Activated CD4-positive, alpha-beta T cell treated with anti-CD3 and anti-CD28 coated beads for 36 hours (primary cell): ENCODE results near the gene TCF25. TPM values are rescaled to one million over a fixed set of nuclear protein-coding genes. Genes with fewer than 3 reads are reported as not detected.

Experiments used
- ATAC-seq: fragments of 200-7000 bp; cut with Tn5 transposase; one replicate; pipeline ENCODE4 v1.10.0; 2021; ENCODE audit warnings: mild to moderate bottlenecking, moderate library complexity
- CTCF ChIA-PET: fragments of 350-600 bp; sonication (Branson Sonifier 250); formaldehyde crosslinking; loops from one replicate; lab custom pipeline; 2021; ENCODE audit warnings: antibody characterized with exemption; lab: Charles Lee
- POLR2A ChIA-PET: fragments of 350-600 bp; sonication (Branson Sonifier 250); formaldehyde crosslinking; loops from one replicate; lab custom pipeline; 2021; ENCODE audit warnings: antibody characterized with exemption, inconsistent platforms; lab: Charles Lee
- DNase-seq: peaks from one replicate; pipeline ENCODE4 v3.0.0-alpha.2; 2020
- H3K27ac Mint-ChIP-seq: one replicate; pipeline ENCODE4 v1.8.0; 2021; ENCODE audit warnings: mixed read lengths
- H3K27me3 Mint-ChIP-seq: one replicate; pipeline ENCODE4 v1.8.0; 2021; ENCODE audit warnings: mixed read lengths
- H3K36me3 Mint-ChIP-seq: one replicate; pipeline ENCODE4 v1.8.0; 2021; ENCODE audit warnings: low read depth, mixed read lengths
- H3K4me1 Mint-ChIP-seq: one replicate; pipeline ENCODE4 v1.8.0; 2021; ENCODE audit warnings: mixed read lengths
- H3K4me3 Mint-ChIP-seq: one replicate; pipeline ENCODE4 v1.8.0; 2021; ENCODE audit warnings: mild to moderate bottlenecking, moderate library complexity, mixed read lengths
- H3K9me3 Mint-ChIP-seq: one replicate; pipeline ENCODE4 v1.8.0; 2021; ENCODE audit warnings: low read depth, mixed read lengths
- intact Hi-C, 2 experiments: fragments of 100-400 bp; cut with DNase I in 1 of 2; cut with micrococcal nuclease in 1 of 2; formaldehyde crosslinking; loops; one replicate each; pipeline versions ENCODE4 v1.14.2 to v1.15.1; 2022 to 2024; cut with DNase I, micrococcal nuclease
- total RNA-seq, 2 experiments: library from RNA; stranded (reverse); gene quantifications; one replicate each; pipeline ENCODE4 v1.2.3, GENCODE V29; 2021

TCF25 gene
- total RNA-seq, 2 experiments from 2014 or later: 122 to 133 TPM

GRCh38 chr16:89898201-89898967 is 25.0 kb downstream of the TCF25 start:
- POLR2A ChIA-PET: no interaction called here
- no peaks in the 10 kb centered on the region for H3K9me3 Mint-ChIP-seq
- DNase-seq (no peak), ATAC-seq (no peak)
- peaks cover 26% of the 10 kb centered on the region for H3K36me3 Mint-ChIP-seq
- H3K27me3 Mint-ChIP-seq: no peaks in the 10 kb centered on the region
- intact Hi-C loops: no loop called here
- CTCF ChIA-PET: interaction anchor here (0.6 to 1.3 kb wide), 3 partner anchors 12 to 1036 kb away, joined by 3 to 6 read pairs (median 4); no protein-coding TSS in a partner anchor
- H3K4me3 Mint-ChIP-seq: no peak overlapping the region
- H3K4me1 Mint-ChIP-seq: no peaks in the 10 kb centered on the region
- H3K27ac Mint-ChIP-seq: no peak overlapping the region

- ChIA-PET POLR2A (no interaction called here), CTCF (interaction anchor here (1.4 kb wide), 1 partner anchor 10 kb away, joined by 4 read pairs; no protein-coding TSS in a partner anchor)
- H3K27ac Mint-ChIP-seq: no peak overlapping the region
- no peak for DNase-seq
- no peak for ATAC-seq
- H3K4me3 Mint-ChIP-seq: no peak overlapping the region
- H3K27me3 Mint-ChIP-seq: no peaks in the 10 kb centered on the region
- H3K9me3 Mint-ChIP-seq: no peaks in the 10 kb centered on the region
- intact Hi-C loops: no loop called here
- no peaks in the 10 kb centered on the region for H3K4me1 Mint-ChIP-seq
- H3K36me3 Mint-ChIP-seq: peaks cover 26% of the 10 kb centered on the region
Observed at GRCh38 chr16:89899879-89900481, 26.6 kb downstream of the TCF25 start.

- H3K9me3 Mint-ChIP-seq: no peaks in the 10 kb centered on the region
- ATAC-seq (no peak), DNase-seq (no peak)
- POLR2A ChIA-PET: no interaction called here
- CTCF ChIA-PET: interaction anchor here (1.4 kb wide), 1 partner anchor 9 kb away, joined by 4 read pairs; no protein-coding TSS in a partner anchor
- peaks cover 21% of the 10 kb centered on the region for H3K36me3 Mint-ChIP-seq
- H3K4me1 Mint-ChIP-seq: no peaks in the 10 kb centered on the region
- H3K4me3 Mint-ChIP-seq: no peak overlapping the region
- no peak overlapping the region for H3K27ac Mint-ChIP-seq
- H3K27me3 Mint-ChIP-seq: no peaks in the 10 kb centered on the region
- intact Hi-C loops: no loop called here
Observed at GRCh38 chr16:89900885-89901284, 27.5 kb downstream of the TCF25 start.

DNA sequence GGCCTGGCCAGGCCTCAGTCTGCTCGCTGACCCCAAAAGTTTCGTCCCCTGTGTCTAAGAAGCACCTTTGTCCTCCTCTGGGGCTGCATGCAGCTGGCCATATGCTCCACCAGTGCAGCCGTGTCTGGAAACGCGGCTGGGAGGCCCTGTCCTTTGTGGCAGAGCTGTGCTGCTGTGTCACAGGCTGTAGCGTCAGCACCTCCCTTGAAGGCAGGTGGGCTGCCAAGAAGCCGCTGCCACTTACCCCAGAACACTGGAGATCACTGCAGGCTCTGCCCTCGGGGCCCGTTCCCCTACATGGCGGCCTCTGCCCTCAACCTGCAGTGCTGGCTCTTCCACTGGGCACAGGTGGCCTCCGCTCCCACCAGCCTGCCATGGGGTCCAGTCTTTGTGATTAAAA is 29.6 kb downstream of the TCF25 start:
- Mint-ChIP-seq H3K4me1 (no peaks in the 10 kb centered on the region), H3K9me3 (no peaks in the 10 kb centered on the region), H3K36me3 (peaks cover 25% of the 10 kb centered on the region), H3K27ac (no peak overlapping the region), H3K27me3 (no peaks in the 10 kb centered on the region), H3K4me3 (no peak overlapping the region)
- CTCF ChIA-PET: no interaction called here
- ATAC-seq: no peak
- no peak for DNase-seq
- intact Hi-C loops: no loop called here
- POLR2A ChIA-PET: no interaction called here

GRCh38 chr16:89903908-89904515 is 30.6 kb downstream of the TCF25 start:
- no peak overlapping the region for H3K27ac Mint-ChIP-seq
- peaks cover 25% of the 10 kb centered on the region for H3K36me3 Mint-ChIP-seq
- no peak overlapping the region for H3K4me3 Mint-ChIP-seq
- no peak for ATAC-seq
- CTCF ChIA-PET: no interaction called here
- intact Hi-C loops: no loop called here
- no peaks in the 10 kb centered on the region for H3K9me3 Mint-ChIP-seq
- H3K4me1 Mint-ChIP-seq: no peaks in the 10 kb centered on the region
- DNase-seq: no peak
- no peaks in the 10 kb centered on the region for H3K27me3 Mint-ChIP-seq
- POLR2A ChIA-PET: no interaction called here

DNA sequence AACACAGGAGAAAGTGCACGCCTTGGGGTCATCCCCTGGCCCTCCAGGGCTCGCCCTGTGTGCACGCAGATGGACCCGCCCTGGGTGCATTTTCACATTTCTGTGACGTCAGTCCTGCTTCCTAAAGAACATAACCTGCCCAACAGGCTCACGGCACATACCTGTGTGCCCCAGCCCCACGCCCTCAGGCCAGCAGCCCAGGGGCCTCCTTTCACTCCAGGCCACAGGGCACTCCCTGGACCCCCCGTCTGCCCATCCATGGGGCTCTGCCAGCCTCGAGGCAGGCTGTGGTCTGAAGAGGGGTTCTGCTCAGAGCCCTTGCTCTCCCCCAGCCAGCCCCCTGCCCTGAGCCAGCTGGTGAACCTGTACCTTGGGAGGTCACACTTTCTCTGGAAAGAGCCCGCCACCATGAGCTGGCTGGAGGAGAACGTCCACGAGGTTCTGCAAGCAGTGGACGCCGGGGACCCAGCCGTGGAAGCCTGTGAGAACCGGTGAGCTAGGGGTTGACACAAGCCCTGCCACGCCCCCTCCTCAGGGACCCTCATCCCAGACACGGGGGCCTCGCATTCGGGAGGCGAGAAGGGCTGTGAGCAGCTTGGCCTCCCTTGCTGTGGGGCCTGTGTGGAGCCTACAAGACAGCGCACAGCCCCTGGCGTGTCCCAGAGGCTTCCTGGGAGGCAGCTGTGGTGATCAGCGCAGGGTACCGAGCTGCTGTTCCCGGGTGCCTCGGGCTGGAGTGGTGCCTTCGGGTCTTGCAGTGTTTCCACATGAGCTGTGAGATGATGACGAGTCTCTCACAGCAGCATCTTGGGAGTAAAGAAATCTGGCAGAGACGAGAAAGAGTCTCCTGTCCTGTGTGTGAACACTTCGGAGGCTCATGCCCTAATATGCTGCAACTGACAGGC is 31.5 kb downstream of the TCF25 start:
- H3K36me3 Mint-ChIP-seq: peaks cover 22% of the 10 kb centered on the region
- H3K4me1 Mint-ChIP-seq: no peaks in the 10 kb centered on the region
- ChIA-PET POLR2A (no interaction called here), CTCF (no interaction called here)
- intact Hi-C loops: no loop called here
- no peak for ATAC-seq
- DNase-seq: no peak
- no peak overlapping the region for H3K27ac Mint-ChIP-seq
- no peaks in the 10 kb centered on the region for H3K27me3 Mint-ChIP-seq
- H3K4me3 Mint-ChIP-seq: no peak overlapping the region
- no peaks in the 10 kb centered on the region for H3K9me3 Mint-ChIP-seq

DNA sequence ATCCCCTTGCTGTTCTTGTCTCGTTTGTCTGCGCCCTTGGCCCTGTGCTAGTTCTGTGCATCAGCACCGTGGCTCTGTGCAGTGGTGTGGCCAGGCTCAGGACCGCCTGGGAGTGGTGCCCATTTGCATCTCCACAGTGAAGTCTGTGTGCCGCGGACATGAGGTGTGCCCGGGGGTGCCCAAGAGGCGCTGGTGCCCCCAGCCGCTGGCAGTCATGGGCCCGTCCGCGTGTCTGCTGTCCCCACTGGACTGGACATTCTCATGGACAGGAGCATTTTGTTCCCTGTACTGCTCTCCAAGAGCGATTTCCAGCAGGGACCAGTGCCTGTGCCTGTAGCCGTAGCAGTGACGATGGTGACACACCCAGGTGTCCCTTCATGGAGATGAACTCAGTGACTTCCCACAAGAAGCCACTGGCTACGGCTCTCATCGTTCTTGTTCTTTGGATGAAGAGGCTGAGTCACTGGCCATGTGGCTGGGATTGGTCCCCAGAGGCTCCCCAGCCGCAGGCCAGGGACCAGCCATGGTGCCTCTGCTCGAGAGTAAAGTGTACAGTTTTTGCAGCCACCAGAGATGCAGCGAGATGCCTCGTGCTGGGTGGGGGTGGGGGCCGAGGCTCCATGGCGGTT is 32.2 kb downstream of the TCF25 start:
- no peak overlapping the region for H3K4me3 Mint-ChIP-seq
- H3K27me3 Mint-ChIP-seq: no peaks in the 10 kb centered on the region
- no peak overlapping the region for H3K27ac Mint-ChIP-seq
- intact Hi-C loops: no loop called here
- H3K9me3 Mint-ChIP-seq: no peaks in the 10 kb centered on the region
- no peaks in the 10 kb centered on the region for H3K4me1 Mint-ChIP-seq
- ChIA-PET CTCF (no interaction called here), POLR2A (no interaction called here)
- ATAC-seq (no peak), DNase-seq (no peak)
- peaks cover 23% of the 10 kb centered on the region for H3K36me3 Mint-ChIP-seq

GRCh38 chr16:89906140-89907025 is 33.0 kb downstream of the TCF25 start:
- POLR2A ChIA-PET: no interaction called here
- ATAC-seq: no peak

DNA sequence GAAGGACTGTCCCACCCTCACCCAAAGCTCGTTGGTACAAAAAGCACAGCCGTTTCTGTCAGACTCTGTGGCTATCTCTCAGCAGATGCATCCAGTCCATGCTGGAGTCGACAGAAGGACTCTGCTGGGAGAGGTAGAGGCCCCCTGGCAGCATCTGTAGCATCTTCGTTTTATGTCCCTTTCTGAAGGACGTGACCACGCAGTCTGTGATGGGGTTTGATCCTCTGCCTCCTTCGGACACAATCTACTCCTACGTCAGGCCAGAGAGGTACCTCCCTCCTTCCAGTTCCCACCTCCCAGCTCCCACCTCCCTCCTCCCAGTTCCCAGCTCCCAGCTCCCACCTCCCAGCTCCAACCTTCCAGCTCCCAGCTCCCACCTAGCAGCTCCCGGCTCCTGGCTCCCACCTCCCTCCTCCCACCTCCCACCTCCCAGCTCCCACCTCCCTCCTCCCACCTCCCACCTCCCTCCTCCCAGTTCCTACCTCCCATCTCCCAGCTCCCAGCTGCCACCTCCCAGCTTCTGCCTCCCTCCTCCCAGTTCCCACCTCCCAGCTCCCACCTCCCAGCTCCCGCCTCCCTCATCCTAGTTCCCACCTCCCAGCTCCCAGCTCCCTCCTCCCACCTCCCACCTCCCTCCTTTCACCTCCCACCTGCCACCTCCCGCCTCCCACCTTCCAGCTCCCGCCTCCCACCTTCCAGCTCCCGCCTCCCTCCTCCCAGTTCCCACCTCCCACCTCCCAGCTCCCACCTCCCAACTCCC is 33.8 kb downstream of the TCF25 start:
- no peak overlapping the region for H3K4me3 Mint-ChIP-seq
- ATAC-seq: no peak
- peaks cover 28% of the 10 kb centered on the region for H3K36me3 Mint-ChIP-seq

More at GRCh38 chr16:89906140-89907025, 33.0 kb downstream of the TCF25 start:
- intact Hi-C loops: no loop called here
- DNase-seq: no peak
- Mint-ChIP-seq H3K4me3 (no peak overlapping the region), H3K27me3 (no peaks in the 10 kb centered on the region), H3K9me3 (no peaks in the 10 kb centered on the region), H3K36me3 (peaks cover 26% of the 10 kb centered on the region), H3K4me1 (no peaks in the 10 kb centered on the region), H3K27ac (no peak overlapping the region)
- CTCF ChIA-PET: interaction anchor here (0.6 to 0.8 kb wide), 4 partner anchors 12 to 131 kb away, joined by 3 to 5 read pairs (median 3); partner anchors contain the start of genes MC1R and TUBB3

More for the DNA sequence above, 33.8 kb downstream of the TCF25 start:
- Mint-ChIP-seq H3K9me3 (no peaks in the 10 kb centered on the region), H3K27ac (no peak overlapping the region), H3K27me3 (no peaks in the 10 kb centered on the region), H3K4me1 (no peaks in the 10 kb centered on the region)
- CTCF ChIA-PET: interaction anchor here (0.6 to 1.4 kb wide), 5 partner anchors 16 to 201 kb away, joined by 3 to 5 read pairs (median 3); partner anchors contain the start of gene TUBB3
- POLR2A ChIA-PET: interaction anchor here (0.6 kb wide), 1 partner anchor 545 kb away, joined by 3 read pairs; no protein-coding TSS in a partner anchor
- intact Hi-C loops: no loop called here
- DNase-seq: no peak
